Cerebellar cortex (tissue), 1 donor: ENCODE results near the gene PPP2R2B.
A peak's percentile ranks its signal among the peaks of the same experiment; 100 is the strongest.
"Not testable (repeated sequence)": the region's sequence is repeated elsewhere in the genome, so short reads cannot be mapped to it uniquely, and the experiment has no call there.

Experiments
- DNase-seq: peaks from one replicate; pipeline ENCODE4 v3.0.0-alpha.2; 2015; ENCODE audit warnings: low spot score

The PPP2R2B gene

GRCh38 chr5:146744068-146744745 is 134.3 kb downstream of the PPP2R2B start:
- peak; percentile 15 for DNase-seq

DNA sequence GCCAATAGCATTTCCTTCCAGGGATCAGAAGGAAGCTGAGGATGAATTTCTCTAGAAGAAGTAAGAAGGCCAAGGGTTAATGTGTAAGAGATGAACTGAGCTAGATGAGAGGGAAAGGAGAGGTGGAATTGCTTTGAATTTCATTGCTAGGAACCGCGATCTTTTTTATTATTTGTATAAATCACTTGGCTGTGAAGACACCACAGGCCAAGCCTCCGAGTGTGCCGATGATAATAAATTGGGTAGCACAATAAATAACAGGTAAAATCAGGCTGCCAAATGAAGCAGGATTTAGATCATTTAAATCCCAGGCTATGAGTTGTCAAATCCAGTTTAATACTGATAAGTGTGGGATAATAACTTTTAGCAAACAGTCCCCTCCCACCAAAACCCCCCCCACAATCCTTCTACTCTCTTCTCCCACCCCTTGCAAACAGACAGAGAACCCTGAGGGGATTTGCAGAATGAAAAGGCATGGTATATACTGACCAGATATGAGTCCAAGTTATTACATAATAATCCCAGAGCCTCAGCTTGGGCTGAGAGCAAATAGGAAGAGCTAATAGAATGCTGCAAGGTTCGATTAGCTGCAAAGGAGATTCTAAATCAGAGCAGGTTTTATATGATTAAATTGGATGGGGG is 143.5 kb downstream of the PPP2R2B start:
- no peak for DNase-seq

GRCh38 chr5:146732962-146733361 is 145.6 kb downstream of the PPP2R2B start:
- DNase-seq = no peak

GRCh38 chr5:146731909-146732659 is 146.5 kb downstream of the PPP2R2B start:
- no peak for DNase-seq

DNA sequence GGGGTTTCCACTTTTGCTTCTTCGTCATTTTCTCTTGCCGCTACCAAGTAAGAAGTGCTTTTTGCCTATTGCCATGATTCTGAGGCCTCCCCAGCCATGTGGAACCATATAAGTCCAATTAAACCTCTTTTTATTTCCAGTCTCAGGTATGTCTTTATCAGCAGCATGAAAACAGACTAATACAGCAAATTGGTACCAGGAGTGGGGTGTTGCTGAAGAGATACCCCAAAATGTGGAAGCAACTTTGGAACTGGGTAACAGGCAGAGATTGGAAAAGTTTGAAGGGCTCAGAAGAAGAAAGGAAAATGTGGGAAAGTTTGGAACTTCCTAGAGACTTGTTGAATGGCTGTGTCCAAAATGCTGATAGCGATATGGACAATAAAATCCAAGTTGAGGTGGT is 149.8 kb downstream of the PPP2R2B start:
- not testable (repeated sequence) for DNase-seq

- DNase-seq = no peak
These were observed 151.7 kb downstream of the PPP2R2B start for GRCh38 chr5:146726891-146727290.

DNA sequence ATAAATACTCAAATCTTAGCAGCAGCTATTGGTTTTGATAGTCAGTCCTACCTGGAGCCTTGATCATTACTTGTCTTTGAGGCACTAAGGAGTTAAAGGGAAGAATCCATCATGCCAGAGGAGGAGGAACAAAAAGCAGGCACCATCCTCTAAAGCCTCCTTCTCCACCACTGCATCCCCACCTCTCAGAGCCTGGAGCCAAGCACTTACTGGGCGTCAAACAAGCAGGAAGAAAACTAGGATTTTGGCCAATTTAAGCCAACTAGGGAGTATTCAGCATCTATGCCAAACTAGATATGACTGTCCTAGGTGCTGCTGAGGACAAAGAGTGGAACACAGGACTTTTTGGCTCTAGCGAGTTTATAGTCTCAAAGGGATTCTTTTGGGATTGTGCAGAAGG is 152.5 kb downstream of the PPP2R2B start:
- DNase-seq = peak; percentile 8

- no peak for DNase-seq
These were observed 153.5 kb downstream of the PPP2R2B start for GRCh38 chr5:146725025-146725424.

DNA sequence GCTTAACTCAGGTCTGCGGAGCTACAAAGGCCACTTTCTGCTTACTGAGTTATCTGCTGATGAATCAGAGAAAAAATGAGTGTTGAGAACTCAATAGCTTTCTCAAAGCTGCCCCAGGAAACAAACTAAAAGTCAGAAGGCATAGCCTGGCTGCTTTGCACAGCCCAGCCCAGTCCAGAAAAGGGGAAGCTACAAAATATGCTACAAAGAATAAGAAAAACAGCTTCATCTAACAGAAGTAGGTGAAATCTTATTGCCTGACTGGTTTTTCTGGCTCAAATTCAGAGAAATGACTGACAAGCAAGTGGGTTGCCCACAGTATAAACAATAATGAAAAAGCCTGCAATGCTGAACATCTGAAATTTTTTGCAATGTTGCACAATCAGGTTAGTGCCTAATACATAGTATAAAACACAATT is 156.2 kb downstream of the PPP2R2B start:
- no peak for DNase-seq

GRCh38 chr5:146721073-146721815 is 157.3 kb downstream of the PPP2R2B start:
- DNase-seq = no peak

GRCh38 chr5:146720107-146720506 is 158.4 kb downstream of the PPP2R2B start:
- no peak for DNase-seq

DNA sequence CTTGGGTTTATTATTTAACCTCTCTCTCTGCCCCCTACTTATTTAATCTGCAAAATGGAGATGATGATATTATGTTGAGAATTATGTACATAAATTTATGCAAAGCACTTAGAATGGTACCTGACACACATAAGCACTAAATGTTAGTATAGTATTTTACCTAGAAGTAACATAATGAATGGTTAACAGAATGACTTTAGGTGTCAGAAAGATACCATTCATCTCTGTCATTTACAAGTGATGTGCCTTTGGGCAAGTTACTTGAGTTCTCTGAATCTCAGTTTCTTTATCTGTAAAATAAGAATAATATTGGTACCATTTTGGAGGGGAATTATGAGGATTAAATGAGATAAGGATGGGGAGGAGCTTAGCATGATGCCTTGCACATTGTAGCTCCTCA is 159.4 kb downstream of the PPP2R2B start:
- DNase-seq = no peak

DNA sequence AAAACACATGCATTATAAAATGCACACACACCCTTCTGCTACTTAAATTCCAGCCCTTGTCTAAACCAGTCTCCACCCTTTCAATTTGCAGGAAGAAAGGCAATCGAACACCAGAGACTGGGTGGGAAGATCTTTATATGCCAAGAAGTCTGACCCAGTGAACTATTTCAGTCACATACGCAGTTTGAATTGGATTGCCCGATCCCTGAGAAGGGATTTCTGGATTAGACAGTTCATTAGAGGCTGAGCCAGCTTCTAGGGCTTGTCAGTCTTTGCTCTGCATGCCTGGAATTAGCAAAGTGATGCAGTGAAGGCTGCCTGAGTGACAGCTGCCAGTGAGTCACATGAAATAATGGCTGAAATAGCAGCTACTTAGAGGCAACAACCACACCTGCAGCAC is 159.9 kb downstream of the PPP2R2B start:
- DNase-seq = no peak

DNA sequence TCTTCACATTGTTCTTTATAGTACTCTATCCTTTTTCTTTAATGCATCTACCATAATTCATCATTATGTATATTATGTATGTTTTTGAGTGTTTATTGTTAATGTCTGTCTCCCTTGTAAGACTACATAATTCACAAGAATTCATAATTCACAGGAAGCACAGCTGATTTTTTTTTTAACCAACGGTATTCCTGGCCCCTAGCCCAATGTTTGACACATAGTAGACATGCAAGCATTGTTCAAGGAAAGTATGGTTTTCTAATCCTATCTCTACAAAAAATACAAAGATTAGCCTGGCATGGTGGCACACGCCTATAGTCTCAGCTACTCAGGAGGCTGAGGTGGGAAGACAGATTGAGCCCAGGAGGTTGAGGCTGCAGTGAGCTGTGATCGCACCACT is 160.6 kb downstream of the PPP2R2B start:
- no peak for DNase-seq

DNA sequence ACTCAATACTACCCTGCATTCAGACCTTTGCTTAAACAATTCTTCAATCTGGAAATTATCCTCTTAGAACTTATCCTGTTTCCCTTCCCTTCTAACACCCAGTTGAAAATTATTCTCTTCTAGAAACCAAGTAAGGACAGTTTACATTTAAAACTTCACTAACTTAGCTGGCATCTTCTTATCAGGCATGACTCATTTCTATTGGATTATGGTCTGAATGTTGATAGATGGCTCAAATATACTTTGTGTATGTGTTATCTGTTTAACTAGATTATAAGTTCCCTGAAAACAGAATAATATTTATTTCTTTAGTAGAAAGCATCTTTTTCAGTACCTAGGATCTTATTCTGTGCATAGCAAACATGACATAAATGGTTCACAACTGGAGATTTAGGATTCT is 161.9 kb downstream of the PPP2R2B start:
- DNase-seq = no peak

DNA sequence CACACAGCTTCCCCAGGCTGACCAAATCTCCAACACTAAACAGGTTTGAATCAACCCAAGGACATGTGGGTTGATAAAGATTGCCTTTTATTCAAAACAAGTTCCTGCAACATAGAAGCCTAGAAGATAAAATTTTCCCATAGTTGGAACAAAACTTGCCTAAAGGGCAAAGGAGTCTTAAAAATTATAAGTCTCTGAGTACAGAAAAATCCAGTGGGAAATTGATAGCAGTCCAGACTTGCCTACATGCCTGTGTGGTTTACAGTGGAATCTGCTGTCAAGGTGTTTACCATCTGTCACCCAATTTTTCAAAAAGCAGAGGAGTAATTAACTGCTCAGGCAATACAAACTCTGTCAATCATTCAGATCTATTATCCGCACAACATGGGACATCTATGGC is 168.2 kb downstream of the PPP2R2B start:
- no peak for DNase-seq

GRCh38 chr5:146707316-146707715 is 171.2 kb downstream of the PPP2R2B start:
- no peak for DNase-seq

DNA sequence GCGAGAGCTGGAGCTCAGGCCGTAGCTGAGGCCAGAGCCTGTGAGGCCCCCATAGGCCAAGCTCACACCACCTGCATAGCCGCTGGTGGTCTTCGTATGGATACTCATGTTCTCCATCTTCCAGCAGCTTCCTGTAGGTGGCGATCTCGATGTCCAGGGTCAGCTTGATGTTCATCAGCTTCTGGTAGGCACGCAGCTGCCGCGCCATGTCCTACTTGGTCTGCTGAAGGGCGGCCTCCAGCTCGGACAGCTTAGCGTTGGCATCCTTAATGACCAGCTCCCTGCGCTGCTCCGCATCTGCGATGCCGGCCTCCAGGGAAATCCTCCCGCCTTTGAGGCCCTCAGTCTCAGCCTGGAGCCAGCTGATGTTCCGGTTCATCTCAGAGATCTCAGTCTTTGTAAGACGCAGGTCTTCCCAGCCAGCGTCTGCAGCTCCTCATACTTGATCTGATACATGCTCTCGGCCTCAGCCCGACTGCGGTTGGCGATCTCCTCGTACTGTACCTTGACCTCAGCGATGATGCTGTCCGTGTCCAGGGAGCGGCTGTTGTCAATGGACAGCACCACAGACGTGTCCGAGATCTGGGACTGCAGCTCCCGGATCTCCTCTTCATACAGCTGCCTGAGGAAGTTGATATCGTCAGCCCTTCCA is 172.1 kb downstream of the PPP2R2B start:
- no peak for DNase-seq

- no peak for DNase-seq
These were observed 173.4 kb downstream of the PPP2R2B start for GRCh38 chr5:146704949-146705665.

DNA sequence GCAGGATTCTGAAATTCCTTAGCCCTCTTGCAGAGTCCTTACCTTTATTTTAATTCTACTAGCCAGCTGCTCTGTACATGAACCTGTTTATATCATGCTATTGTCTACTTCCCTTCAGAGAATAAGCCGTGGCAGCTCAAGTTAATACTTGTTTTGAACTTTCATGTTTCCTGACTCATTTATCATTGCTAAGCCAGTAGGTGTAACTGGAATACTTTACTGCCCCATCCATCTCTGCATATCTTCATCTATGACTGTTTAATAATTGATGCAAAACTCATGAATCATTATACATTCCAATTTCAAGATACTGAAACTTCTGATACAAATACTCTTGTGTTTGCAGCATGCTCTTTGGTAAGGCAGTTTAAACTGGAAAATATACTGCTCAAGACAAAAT is 174.7 kb downstream of the PPP2R2B start:
- DNase-seq = no peak

GRCh38 chr5:146703499-146703898 is 175.1 kb downstream of the PPP2R2B start:
- no peak for DNase-seq
